ENCODE results near the gene CAPN2. TPM values are rescaled to one million over a fixed set of nuclear protein-coding genes. Genes with fewer than 3 reads are reported as not detected.

The CAPN2 gene
- total RNA-seq, 1 donor from 2014 or later = 62.6 TPM

- no peak for ATAC-seq (ENCODE audit: low read depth)
- no peak for DNase-seq
- H3K27me3 Mint-ChIP-seq = no peaks in the 10 kb centered on the region
- ChIA-PET CTCF (no interaction called here), POLR2A (interaction anchor here (0.8 kb wide), 1 partner anchor 35 kb away, joined by 10 read pairs; no protein-coding TSS in a partner anchor)
- peaks cover 63% of the 10 kb centered on the region for H3K4me1 Mint-ChIP-seq
- intact Hi-C loops (cut with micrococcal nuclease) = loop anchor here (5.0 kb wide), 3 partner anchors 133 to 618 kb away; partner anchors contain the start of genes NVL and TP53BP2
- H3K9me3 Mint-ChIP-seq = no peaks in the 10 kb centered on the region
- H3K4me3 Mint-ChIP-seq = peak overlapping the region; percentile 86
- H3K36me3 Mint-ChIP-seq (ENCODE audit: low read depth) = peaks cover 11% of the 10 kb centered on the region
- no peak for TF ChIP-seq CTCF (IDR thresholded peaks at IDR 0.05)
- H3K27ac Mint-ChIP-seq = peak overlapping the region; percentile 72
These were observed 2.0 kb downstream of the CAPN2 start for GRCh38 chr1:223714421-223714724.

GRCh38 chr1:223714849-223715603, 2.7 kb downstream of the CAPN2 start:
- Mint-ChIP-seq H3K36me3 (ENCODE audit: low read depth) (peaks cover 17% of the 10 kb centered on the region), H3K4me1 (peaks cover 63% of the 10 kb centered on the region), H3K27ac (peak overlapping the region; percentile 42), H3K4me3 (peak overlapping the region; percentile 3), H3K9me3 (no peaks in the 10 kb centered on the region), H3K27me3 (no peaks in the 10 kb centered on the region)
- no peak for ATAC-seq (ENCODE audit: low read depth)
- TF ChIP-seq CTCF (IDR thresholded peaks at IDR 0.05) = no peak
- ChIA-PET POLR2A (interaction anchor here (0.8 kb wide), 1 partner anchor 34 kb away, joined by 10 read pairs; no protein-coding TSS in a partner anchor), CTCF (no interaction called here)
- no peak for DNase-seq
- intact Hi-C loops (cut with micrococcal nuclease) = loop anchor here (5.0 kb wide), 3 partner anchors 132 to 617 kb away; partner anchors contain the start of genes NVL and TP53BP2

- CTCF ChIA-PET = interaction anchor here (1.1 to 1.5 kb wide), 3 partner anchors 10 to 35 kb away, joined by 3 to 12 read pairs (median 5); no protein-coding TSS in a partner anchor
- H3K4me3 Mint-ChIP-seq = peak overlapping the region; percentile 3
- H3K27me3 Mint-ChIP-seq = no peaks in the 10 kb centered on the region
- peak overlapping the region; percentile 90 for H3K27ac Mint-ChIP-seq
- peaks cover 23% of the 10 kb centered on the region for H3K36me3 Mint-ChIP-seq (ENCODE audit: low read depth)
- peaks cover 64% of the 10 kb centered on the region for H3K4me1 Mint-ChIP-seq
- intact Hi-C loops (cut with micrococcal nuclease) = no loop called here
- DNase-seq = no peak
- POLR2A ChIA-PET = interaction anchor here (1.4 kb wide), 1 partner anchor 11 kb away, joined by 9 read pairs; no protein-coding TSS in a partner anchor
- no peak for TF ChIP-seq CTCF (IDR thresholded peaks at IDR 0.05)
- H3K9me3 Mint-ChIP-seq = no peaks in the 10 kb centered on the region
- ATAC-seq (ENCODE audit: low read depth) = no peak
These were observed 3.3 kb downstream of the CAPN2 start for GRCh38 chr1:223715604-223716172.

GRCh38 chr1:223716302-223716862, 4.0 kb downstream of the CAPN2 start:
- H3K4me3 Mint-ChIP-seq = peak overlapping the region; percentile 52
- no peaks in the 10 kb centered on the region for H3K27me3 Mint-ChIP-seq
- peaks cover 28% of the 10 kb centered on the region for H3K36me3 Mint-ChIP-seq (ENCODE audit: low read depth)
- peaks cover 65% of the 10 kb centered on the region for H3K4me1 Mint-ChIP-seq
- no peaks in the 10 kb centered on the region for H3K9me3 Mint-ChIP-seq
- ATAC-seq (ENCODE audit: low read depth) = peak; percentile 47
- intact Hi-C loops (cut with micrococcal nuclease) = no loop called here
- TF ChIP-seq CTCF (IDR thresholded peaks at IDR 0.05) = no peak
- H3K27ac Mint-ChIP-seq = peak overlapping the region; percentile 90
- DNase-seq = no peak
- ChIA-PET POLR2A (interaction anchor here (1.4 kb wide), 1 partner anchor 10 kb away, joined by 9 read pairs; no protein-coding TSS in a partner anchor), CTCF (interaction anchor here (0.8 to 1.5 kb wide), 5 partner anchors 9 to 35 kb away, joined by 3 to 12 read pairs (median 3); no protein-coding TSS in a partner anchor)
